SK-N-SH (cell line): ENCODE data around the gene RSU1. TPM values are rescaled to one million over a fixed set of nuclear protein-coding genes. Genes with fewer than 3 reads are reported as not detected.

Experiments used
- CTCF ChIA-PET: fragments of 300-600, 350-600 bp; formaldehyde crosslinking; extraction: SDS; loops from one replicate; lab custom pipeline; 2021; lab: Yijun Ruan, JAX
- POLR2A ChIA-PET: fragments of 350-600 bp; sonication (Branson Sonifier 250); formaldehyde crosslinking; extraction: SDS; loops from one replicate; lab custom pipeline; 2020; ENCODE audit warnings: antibody characterized with exemption, inconsistent platforms; lab: Yijun Ruan, JAX
- DNase-seq: peaks from one replicate; pipeline ENCODE4 v3.0.0; 2012
- H2AFZ ChIP-seq: fragments of 200-600 bp; sonication (generic); 2 replicates; pipeline ENCODE4 v1.8.1; 2016; ENCODE audit warnings: antibody characterized with exemption, mild to moderate bottlenecking, low read depth
- H3F3A ChIP-seq: fragments of 200-600 bp; sonication (generic); replicated peaks from 2 replicates; pipeline ENCODE3; 2016; ENCODE audit warnings: antibody characterized with exemption, mild to moderate bottlenecking; ENCODE audit not compliant: insufficient read depth
- H3K27ac ChIP-seq, 2 experiments: fragments of 200-500 bp in 1 of 2; fragments of 200-600 bp in 1 of 2; sonication (Bioruptor generic) in 1 of 2; sonication (generic), shearing (Covaris generic) in 1 of 2; 2 replicates each; pipeline versions ENCODE4 v1.5.1 to v1.6.1; 2014 to 2016; ENCODE audit warnings: low read depth in 2 of 2, inconsistent platforms in 1 of 2, low read length in 1 of 2, mild to moderate bottlenecking in 1 of 2, mixed read lengths in 1 of 2
- H3K27me3 ChIP-seq: fragments of 200-600 bp; sonication (generic), shearing (Covaris generic); 2 replicates; pipeline ENCODE4 v1.6.1; 2016; ENCODE audit warnings: mixed run types; ENCODE audit not compliant: insufficient read depth
- H3K36me3 ChIP-seq, 2 experiments: fragments of 200-500 bp in 1 of 2; fragments of 200-600 bp in 1 of 2; sonication (Bioruptor generic) in 1 of 2; sonication (generic) in 1 of 2; replicated peaks in 1 of 2; 2 replicates each; pipeline versions ENCODE3 to v1.5.1; 2014 to 2016; ENCODE audit warnings: low read length in 1 of 2, mild to moderate bottlenecking in 1 of 2; ENCODE audit not compliant: insufficient read depth in 2 of 2, control insufficient read depth in 1 of 2
- H3K4me1 ChIP-seq, 2 experiments: fragments of 200-500 bp in 1 of 2; fragments of 200-600 bp in 1 of 2; sonication (Bioruptor generic) in 1 of 2; sonication (generic), shearing (Covaris generic) in 1 of 2; 2 replicates each; pipeline versions ENCODE4 v1.5.1 to v1.6.1; 2014 to 2016; ENCODE audit warnings: low read depth in 1 of 2, low read length in 1 of 2, mixed run types in 1 of 2; ENCODE audit not compliant: insufficient read depth in 2 of 2, control insufficient read depth in 1 of 2
- H3K4me2 ChIP-seq: fragments of 200-600 bp; sonication (generic), shearing (Covaris generic); 2 replicates; pipeline ENCODE4 v1.6.1; 2017; ENCODE audit warnings: mixed run types
- H3K4me3 ChIP-seq, 2 experiments: fragments of 200-500 bp in 1 of 2; fragments of 200-600 bp in 1 of 2; sonication (Bioruptor generic) in 1 of 2; sonication (generic), shearing (Covaris generic) in 1 of 2; 2 replicates each; pipeline versions ENCODE4 v1.5.1 to v1.8.1; 2014 to 2016; ENCODE audit warnings: low read depth in 2 of 2, inconsistent platforms in 1 of 2, low read length in 1 of 2, mild to moderate bottlenecking in 1 of 2, mixed read lengths in 1 of 2, moderate library complexity in 1 of 2
- H3K79me2 ChIP-seq: fragments of 200-600 bp; sonication (generic); 2 replicates; pipeline ENCODE4 v1.8.1; 2017; ENCODE audit warnings: mild to moderate bottlenecking; ENCODE audit not compliant: insufficient read depth
- H3K9ac ChIP-seq: fragments of 200-600 bp; sonication (generic); 2 replicates; pipeline ENCODE4 v1.6.1; 2017; ENCODE audit warnings: mixed run types
- H3K9me2 ChIP-seq: fragments of 200-600 bp; sonication (generic); 2 replicates; pipeline ENCODE4 v1.6.1; 2017; ENCODE audit warnings: mixed run types
- H3K9me3 ChIP-seq: fragments of 200-600 bp; sonication (generic); 2 replicates; pipeline ENCODE4 v1.6.1; 2017; ENCODE audit warnings: mixed run types, mild to moderate bottlenecking, moderate library complexity
- H4K20me1 ChIP-seq: fragments of 200-600 bp; sonication (generic); 2 replicates; pipeline ENCODE4 v1.6.1; 2017; ENCODE audit warnings: mild to moderate bottlenecking, mixed run types; ENCODE audit not compliant: insufficient read depth
- CHD2 ChIP-seq: fragments of 150-350 bp; IDR thresholded peaks from 2 replicates; pipeline ENCODE4 v1.6.1; 2018; ENCODE audit warnings: low read length; ENCODE audit not compliant: partially characterized antibody
- ELF1 ChIP-seq: IDR thresholded peaks from 2 replicates; pipeline ENCODE4 v1.4.0; 2012
- FOXJ3 ChIP-seq: sonication (generic); formaldehyde crosslinking; IDR thresholded peaks from 2 replicates; pipeline ENCODE4 v1.5.1; 2020; ENCODE audit warnings: mild to moderate bottlenecking, missing genetic modification reagents
- FOXM1 ChIP-seq: IDR thresholded peaks from 2 replicates; pipeline ENCODE4 v1.4.0; 2012; ENCODE audit warnings: low read depth, mild to moderate bottlenecking
- NFIC ChIP-seq: IDR thresholded peaks from 2 replicates; pipeline ENCODE4 v1.4.0; 2012; ENCODE audit warnings: borderline replicate concordance
- POLR2AphosphoS5 ChIP-seq: IDR thresholded peaks from 2 replicates; pipeline ENCODE4 v1.6.1; 2012; ENCODE audit warnings: low read depth, low read length
- RAD21 ChIP-seq: IDR thresholded peaks from 2 replicates; pipeline ENCODE4 v1.6.1; 2012; ENCODE audit warnings: mild to moderate bottlenecking, low read length
- SIN3A ChIP-seq: IDR thresholded peaks from 2 replicates; pipeline ENCODE4 v1.6.1; 2012; ENCODE audit warnings: low read depth, mild to moderate bottlenecking, low read length, moderate library complexity, borderline replicate concordance
- TAF1 ChIP-seq: IDR thresholded peaks from 2 replicates; pipeline ENCODE4 v1.6.1; 2012; ENCODE audit warnings: low read depth, mild to moderate bottlenecking, low read length, moderate library complexity, borderline replicate concordance
- TEAD4 ChIP-seq: IDR thresholded peaks from 2 replicates; pipeline ENCODE4 v1.4.0; 2012; ENCODE audit warnings: mild to moderate bottlenecking, borderline replicate concordance; ENCODE audit not compliant: insufficient read depth
- YY1 ChIP-seq: IDR thresholded peaks from 2 replicates; pipeline ENCODE4 v1.4.0; 2012; ENCODE audit warnings: low read depth, mild to moderate bottlenecking
- WGBS: methylation state at CpG from one replicate; pipeline ENCODE4 v1.1.6; 2017; ENCODE audit warnings: low lambda C conversion rate; 5-methylcytosine and 5-hydroxymethylcytosine counted together
- polyA plus RNA-seq, 3 experiments: library from polyadenylated mRNA; depleted of rRNA; stranded (reverse); fragments of >200 nt; gene quantifications; 2 replicates each; pipeline ENCODE4 v1.2.3, GENCODE V29; 2012
- TF ChIP-seq, protein P1 (sequence below): IDR thresholded peaks from 2 replicates; pipeline ENCODE4; 2012
- TF ChIP-seq, protein P2 (sequence below): IDR thresholded peaks from 2 replicates; pipeline ENCODE4 v1.4.0; 2012; ENCODE audit warnings: low read depth
- TF ChIP-seq, protein P3 (sequence below): fragments of 150-350 bp; IDR thresholded peaks from 2 replicates; pipeline ENCODE4 v1.6.1; 2016; ENCODE audit warnings: mild to moderate bottlenecking, low read depth, low read length
- TF ChIP-seq, protein P4 (sequence below): fragments of 200-600 bp; sonication (generic); IDR thresholded peaks from 2 replicates; pipeline ENCODE4 v1.6.1; 2017; ENCODE audit warnings: antibody characterized with exemption, mild to moderate bottlenecking, moderate library complexity
- TF ChIP-seq, protein P5 (sequence below): IDR thresholded peaks from 2 replicates; pipeline ENCODE4 v1.4.0; 2012; ENCODE audit warnings: low read depth, borderline replicate concordance

Gene RSU1
- polyA plus RNA-seq, 1 of the 3 experiments (the other 2 are of a cell fraction), result 59.8 TPM

DNA sequence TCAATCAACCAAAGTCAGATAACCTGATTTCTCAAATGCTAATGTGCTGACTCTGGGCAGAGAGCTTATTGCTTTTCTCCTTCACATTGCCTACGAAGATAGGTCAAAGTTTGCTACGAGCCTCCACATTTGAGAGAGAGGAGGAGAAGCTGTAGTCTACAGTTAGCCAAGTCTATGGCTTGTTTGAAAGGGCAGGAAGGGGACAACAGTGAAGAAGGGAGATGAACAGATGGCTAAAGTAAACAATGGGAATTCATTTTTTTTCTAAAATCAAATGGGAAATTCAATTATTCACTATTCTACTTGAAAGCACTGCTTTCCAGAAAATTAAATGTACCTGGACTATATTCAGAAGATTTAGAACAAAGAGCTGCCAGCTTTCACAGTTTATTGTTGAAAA, 168.9 kb downstream of the RSU1 start:
- Histone ChIP-seq H3K27ac (no peak overlapping the region), H3K4me3 (no peak overlapping the region), H3K9me2 (peaks cover 5% of the 10 kb centered on the region; the same call in 1 of the 2 replicates), H3K9me3 (no peaks in the 10 kb centered on the region), H2AFZ (no peak overlapping the region), H4K20me1 (0 out of 2 replicates have a peak, but pooled peaks cover 9% of the 10 kb centered on the region), H3K4me1 (peaks cover 0 to 6% of the 10 kb centered on the region in 2 experiments; a peak in 3 of 4 replicates), H3K27me3 (no peaks in the 10 kb centered on the region), H3K4me2 (no peak overlapping the region), H3F3A (peaks cover 4% of the 10 kb centered on the region), H3K9ac (no peak overlapping the region), H3K36me3 (no peaks in the 10 kb centered on the region), H3K79me2 (no peaks in the 10 kb centered on the region)
- DNase-seq, result no peak
- POLR2A ChIA-PET, result no interaction called here
- WGBS, result 91% methylated on average over 2 of the region's 2 CpGs
- TF ChIP-seq, protein P1, sequence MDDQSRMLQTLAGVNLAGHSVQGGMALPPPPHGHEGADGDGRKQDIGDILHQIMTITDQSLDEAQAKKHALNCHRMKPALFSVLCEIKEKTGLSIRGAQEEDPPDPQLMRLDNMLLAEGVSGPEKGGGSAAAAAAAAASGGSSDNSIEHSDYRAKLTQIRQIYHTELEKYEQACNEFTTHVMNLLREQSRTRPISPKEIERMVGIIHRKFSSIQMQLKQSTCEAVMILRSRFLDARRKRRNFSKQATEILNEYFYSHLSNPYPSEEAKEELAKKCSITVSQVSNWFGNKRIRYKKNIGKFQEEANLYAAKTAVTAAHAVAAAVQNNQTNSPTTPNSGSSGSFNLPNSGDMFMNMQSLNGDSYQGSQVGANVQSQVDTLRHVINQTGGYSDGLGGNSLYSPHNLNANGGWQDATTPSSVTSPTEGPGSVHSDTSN, result no peak
- TF ChIP-seq FOXM1 (no peak), TEAD4 (no peak), RAD21 (no peak), YY1 (no peak), CHD2 (no peak), POLR2AphosphoS5 (no peak)
- TF ChIP-seq, protein P2, sequence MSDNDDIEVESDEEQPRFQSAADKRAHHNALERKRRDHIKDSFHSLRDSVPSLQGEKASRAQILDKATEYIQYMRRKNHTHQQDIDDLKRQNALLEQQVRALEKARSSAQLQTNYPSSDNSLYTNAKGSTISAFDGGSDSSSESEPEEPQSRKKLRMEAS, result no peak
- TF ChIP-seq, protein P3, sequence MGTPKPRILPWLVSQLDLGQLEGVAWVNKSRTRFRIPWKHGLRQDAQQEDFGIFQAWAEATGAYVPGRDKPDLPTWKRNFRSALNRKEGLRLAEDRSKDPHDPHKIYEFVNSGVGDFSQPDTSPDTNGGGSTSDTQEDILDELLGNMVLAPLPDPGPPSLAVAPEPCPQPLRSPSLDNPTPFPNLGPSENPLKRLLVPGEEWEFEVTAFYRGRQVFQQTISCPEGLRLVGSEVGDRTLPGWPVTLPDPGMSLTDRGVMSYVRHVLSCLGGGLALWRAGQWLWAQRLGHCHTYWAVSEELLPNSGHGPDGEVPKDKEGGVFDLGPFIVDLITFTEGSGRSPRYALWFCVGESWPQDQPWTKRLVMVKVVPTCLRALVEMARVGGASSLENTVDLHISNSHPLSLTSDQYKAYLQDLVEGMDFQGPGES, result no peak
- TF ChIP-seq, protein P4, sequence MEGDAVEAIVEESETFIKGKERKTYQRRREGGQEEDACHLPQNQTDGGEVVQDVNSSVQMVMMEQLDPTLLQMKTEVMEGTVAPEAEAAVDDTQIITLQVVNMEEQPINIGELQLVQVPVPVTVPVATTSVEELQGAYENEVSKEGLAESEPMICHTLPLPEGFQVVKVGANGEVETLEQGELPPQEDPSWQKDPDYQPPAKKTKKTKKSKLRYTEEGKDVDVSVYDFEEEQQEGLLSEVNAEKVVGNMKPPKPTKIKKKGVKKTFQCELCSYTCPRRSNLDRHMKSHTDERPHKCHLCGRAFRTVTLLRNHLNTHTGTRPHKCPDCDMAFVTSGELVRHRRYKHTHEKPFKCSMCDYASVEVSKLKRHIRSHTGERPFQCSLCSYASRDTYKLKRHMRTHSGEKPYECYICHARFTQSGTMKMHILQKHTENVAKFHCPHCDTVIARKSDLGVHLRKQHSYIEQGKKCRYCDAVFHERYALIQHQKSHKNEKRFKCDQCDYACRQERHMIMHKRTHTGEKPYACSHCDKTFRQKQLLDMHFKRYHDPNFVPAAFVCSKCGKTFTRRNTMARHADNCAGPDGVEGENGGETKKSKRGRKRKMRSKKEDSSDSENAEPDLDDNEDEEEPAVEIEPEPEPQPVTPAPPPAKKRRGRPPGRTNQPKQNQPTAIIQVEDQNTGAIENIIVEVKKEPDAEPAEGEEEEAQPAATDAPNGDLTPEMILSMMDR, result no peak
- CTCF ChIA-PET, result no interaction called here

DNA sequence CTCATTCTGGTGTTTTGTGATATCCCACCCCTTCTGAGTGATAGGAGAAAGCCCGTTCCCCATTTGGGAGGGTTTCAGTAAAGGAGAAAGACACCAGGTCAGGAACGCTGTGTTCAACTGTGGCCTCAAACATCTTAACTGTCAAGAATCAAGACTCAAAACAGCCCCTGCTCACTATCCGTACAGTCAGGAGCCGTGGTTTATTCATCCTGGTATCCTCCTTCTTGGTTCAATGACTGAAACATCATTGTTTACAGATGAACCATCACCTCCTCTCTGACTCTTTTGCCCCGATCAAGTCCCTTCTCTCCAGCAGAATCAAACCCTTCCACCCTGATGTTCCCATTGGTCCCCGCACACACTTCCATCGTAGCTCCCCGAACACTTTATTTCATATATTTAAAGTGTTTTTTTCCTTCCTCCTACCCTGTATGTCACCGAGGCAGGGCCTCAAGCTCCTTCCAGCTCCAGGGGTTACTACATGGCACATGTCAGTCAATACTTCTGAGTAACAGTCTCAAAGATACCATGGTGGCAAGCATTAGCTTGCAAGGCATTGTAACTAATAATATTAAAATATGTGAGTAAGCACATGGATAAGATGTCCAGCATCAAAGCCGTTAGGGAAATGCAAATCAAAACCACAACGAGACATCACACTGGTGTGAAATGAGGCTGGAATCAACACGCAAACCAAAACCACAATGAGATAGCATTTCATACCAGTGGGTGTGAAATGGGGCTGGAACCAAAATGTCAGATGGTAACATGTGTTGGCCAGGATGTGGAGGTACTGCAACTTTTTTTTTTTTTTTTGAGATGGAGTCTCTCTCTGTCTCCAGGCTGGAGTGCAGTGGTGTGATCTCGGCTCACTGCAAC, 170.8 kb downstream of the RSU1 start:
- DNase-seq, result no peak
- whole genome bisulfite sequencing, result 98% methylated on average over 13 of the region's 13 CpGs
- H3F3A ChIP-seq, result no peaks in the 10 kb centered on the region
- H2AFZ ChIP-seq, result no peak overlapping the region
- no peaks in the 10 kb centered on the region for H3K79me2 ChIP-seq
- no peak overlapping the region for H3K27ac ChIP-seq
- POLR2A ChIA-PET, result no interaction called here
- peaks cover 5% of the 10 kb centered on the region; the same call in 1 of the 2 replicates for H3K9me2 ChIP-seq
- TF ChIP-seq ELF1 (no peak), SIN3A (no peak), NFIC (no peak), FOXJ3 (CRISPR knock-in tag) (no peak), TEAD4 (no peak), TAF1 (no peak)
- TF ChIP-seq, protein P1, result no peak
- TF ChIP-seq, protein P5, sequence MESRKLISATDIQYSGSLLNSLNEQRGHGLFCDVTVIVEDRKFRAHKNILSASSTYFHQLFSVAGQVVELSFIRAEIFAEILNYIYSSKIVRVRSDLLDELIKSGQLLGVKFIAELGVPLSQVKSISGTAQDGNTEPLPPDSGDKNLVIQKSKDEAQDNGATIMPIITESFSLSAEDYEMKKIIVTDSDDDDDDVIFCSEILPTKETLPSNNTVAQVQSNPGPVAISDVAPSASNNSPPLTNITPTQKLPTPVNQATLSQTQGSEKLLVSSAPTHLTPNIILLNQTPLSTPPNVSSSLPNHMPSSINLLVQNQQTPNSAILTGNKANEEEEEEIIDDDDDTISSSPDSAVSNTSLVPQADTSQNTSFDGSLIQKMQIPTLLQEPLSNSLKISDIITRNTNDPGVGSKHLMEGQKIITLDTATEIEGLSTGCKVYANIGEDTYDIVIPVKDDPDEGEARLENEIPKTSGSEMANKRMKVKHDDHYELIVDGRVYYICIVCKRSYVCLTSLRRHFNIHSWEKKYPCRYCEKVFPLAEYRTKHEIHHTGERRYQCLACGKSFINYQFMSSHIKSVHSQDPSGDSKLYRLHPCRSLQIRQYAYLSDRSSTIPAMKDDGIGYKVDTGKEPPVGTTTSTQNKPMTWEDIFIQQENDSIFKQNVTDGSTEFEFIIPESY, result no peak
- H3K4me2 ChIP-seq, result no peak overlapping the region
- no peaks in the 10 kb centered on the region for H3K27me3 ChIP-seq
- no peaks in the 10 kb centered on the region for H3K9me3 ChIP-seq
- H3K36me3 ChIP-seq, result no peaks in the 10 kb centered on the region
- H3K9ac ChIP-seq, result no peak overlapping the region
- CTCF ChIA-PET, result no interaction called here
- 0 out of 2 replicates have a peak, but pooled peaks cover 3% of the 10 kb centered on the region for H4K20me1 ChIP-seq
- peaks cover 0 to 6% of the 10 kb centered on the region in 2 experiments; a peak in 3 of 4 replicates for H3K4me1 ChIP-seq
- no peak overlapping the region for H3K4me3 ChIP-seq
